Ovary (tissue), 9 donors: ENCODE measurements around the gene METTL13. TPM values are rescaled to one million over a fixed set of nuclear protein-coding genes. Genes with fewer than 3 reads are reported as not detected.

ENCODE experiments used
- DNase-seq, 5 donors: peaks; one replicate each; pipeline ENCODE4 v3.0.0-alpha.2; 2019 to 2020
- H3K27ac ChIP-seq, 2 donors: fragments of 200-600 bp; one replicate each; pipeline versions ENCODE4 v1.5.1 to v1.8.0; 2019 to 2022
- H3K27me3 ChIP-seq: fragments of 200-600 bp; one replicate; pipeline ENCODE4 v1.8.0; 2022
- H3K36me3 ChIP-seq: fragments of 200-600 bp; sonication (generic); one replicate; pipeline ENCODE4 v1.5.1; 2019
- H3K4me1 ChIP-seq: one replicate; pipeline ENCODE4 v1.8.1; 2013; ENCODE audit warnings: mild to moderate bottlenecking, moderate library complexity; ENCODE audit not compliant: insufficient read depth
- H3K4me3 ChIP-seq: fragments of 200-600 bp; sonication (generic); one replicate; pipeline ENCODE4 v1.5.1; 2017
- H3K9me3 ChIP-seq, 2 donors: fragments of 200-600 bp in 1 of 2; sonication (generic) in 1 of 2; one replicate each; pipeline versions ENCODE4 v1.5.1 to v1.8.1; 2013 to 2019; ENCODE audit warnings: mild to moderate bottlenecking in 1 of 2, moderate library complexity in 1 of 2
- CTCF ChIP-seq, 3 donors: fragments of 450-650 bp in 2 of 3; fragments of 200-600 bp in 1 of 3; IDR thresholded peaks; one replicate each; pipeline versions ENCODE4 v1.5.1 to v1.8.0; 2016 to 2022; ENCODE audit warnings: antibody characterized with exemption in 3 of 3, mild to moderate bottlenecking in 1 of 3
- EP300 ChIP-seq: sonication (generic); formaldehyde crosslinking; IDR thresholded peaks from one replicate; pipeline ENCODE4 v1.6.1; 2017; ENCODE audit warnings: antibody characterized with exemption
- POLR2A ChIP-seq: fragments of 450-650 bp; IDR thresholded peaks from one replicate; pipeline ENCODE4 v1.6.1; 2017; ENCODE audit warnings: antibody characterized with exemption, mild to moderate bottlenecking, moderate library complexity
- WGBS, 3 donors: extraction: QIAGEN DNeasy Blood & Tissue Kit in 1 of 3; methylation state at CpG; one replicate each; pipeline versions ENCODE4 v1.1.5 to v1.1.7; 2013 to 2017; 5-methylcytosine and 5-hydroxymethylcytosine counted together
- intact Hi-C, 4 donors: fragments of 100-400 bp; cut with DNase I; formaldehyde crosslinking; loops; one replicate each; pipeline versions ENCODE4 v1.11.0 to v1.15.1; 2022 to 2023
- polyA plus RNA-seq, 2 donors: library from polyadenylated mRNA; stranded (reverse); fragments of 200-250 nt in 1 of 2; fragments of 350-450 nt in 1 of 2; fragmentation: Illumina TruSeq in 1 of 2; extraction: RNeasy Lipid Tissue Mini Kit (QIAGEN cat#74804) in 1 of 2; gene quantifications; one replicate each; pipeline ENCODE4 v1.2.3, GENCODE V29; 2013 to 2014
- total RNA-seq, 7 donors: library from RNA; depleted of rRNA in 2 of 7; stranded (reverse); fragments of >200 nt in 2 of 7; fragmentation: NEBNext Ultra II Directional in 3 of 7; extraction: Animal tissue kit (Norgen Biotek cat#: 25700) in 3 of 7; gene quantifications; one replicate each; pipeline versions ENCODE4 v1.1.0 to v1.2.4, GENCODE V29; 2016 to 2023
- donor health status: DM: no; HTN: no; CAD: no; lungs with moderate emphysema.
- donor health status: DM: no; HTN: no; CAD: no.
- donor health status: Bipolar disorder and iron deficiency.
- donor health status: DM: yes; HTN: yes; CAD: no.
- donor health status: DM: no; HTN: no; CAD: no.
- donor health status: DM: yes; HTN: yes; CAD: no.

METTL13 gene
- total and polyA plus RNA-seq, 9 donors, result 9.1 to 29.1 (median 19.1) TPM

GRCh38 chr1:171769754-171770153 is 11.7 kb upstream of the METTL13 start:
- intact Hi-C loops, result no loop called here

GRCh38 chr1:171772312-171772711 is 9.1 kb upstream of the METTL13 start:
- 90 to 94% (median 94%) methylated on average over 2 of the region's 2 CpGs for WGBS, 3 donors
- TF ChIP-seq EP300, result no peak
- intact Hi-C loops, result no loop called here
- Histone ChIP-seq H3K27me3 (no peaks in the 10 kb centered on the region), H3K4me1 (no peaks in the 10 kb centered on the region), H3K27ac (no peak overlapping the region), H3K36me3 (no peaks in the 10 kb centered on the region), H3K9me3 (no peaks in the 10 kb centered on the region), H3K4me3 (no peak overlapping the region)
- no peak for DNase-seq

More at GRCh38 chr1:171769754-171770153, 11.7 kb upstream of the METTL13 start:
- no peak for TF ChIP-seq EP300
- TF ChIP-seq CTCF (IDR thresholded peaks at IDR 0.05), result no peak
- no peak for TF ChIP-seq POLR2A
- Histone ChIP-seq H3K27ac (no peak overlapping the region), H3K36me3 (no peaks in the 10 kb centered on the region), H3K27me3 (no peaks in the 10 kb centered on the region), H3K4me3 (no peak overlapping the region), H3K4me1 (no peaks in the 10 kb centered on the region), H3K9me3 (no peaks in the 10 kb centered on the region)
- WGBS, 3 donors, result 83 to 87% (median 83%) methylated on average over 1 of the region's 1 CpG
- no peak for DNase-seq

- Histone ChIP-seq H3K4me3 (peak overlapping the region; percentile 33), H3K27me3 (no peaks in the 10 kb centered on the region), H3K36me3 (no peaks in the 10 kb centered on the region), H3K4me1 (peaks cover 12% of the 10 kb centered on the region), H3K9me3 (no peaks in the 10 kb centered on the region), H3K27ac (peak overlapping the region in 1 of 2 donors; percentile 75)
- WGBS, 3 donors, result 29 to 31% (median 30%) methylated on average over 11 of the region's 11 CpGs
- TF ChIP-seq EP300, result no peak
- peak in 1 of 3 donors; percentile 24 for TF ChIP-seq CTCF (IDR thresholded peaks at IDR 0.05)
- intact Hi-C loops, result loop anchor here in 2 of 4 donors (2.0 to 5.0 kb wide), 2 partner anchors 38 kb away; partner anchors contain the start of gene VAMP4 (in 2 of the 2)
- DNase-seq, result peak in 2 of 5 donors; percentile 35 to 39
These were observed 781 bp upstream of the METTL13 start for GRCh38 chr1:171780583-171781175.

GRCh38 chr1:171783816-171784530 is 2.5 kb downstream of the METTL13 start:
- no peak overlapping the region for H3K27ac ChIP-seq
- TF ChIP-seq POLR2A (no peak), EP300 (no peak)
- no peak overlapping the region for H3K4me3 ChIP-seq
- WGBS, 3 donors, result 89 to 93% (median 92%) methylated on average over 21 to 25 of the region's 25 CpGs
- H3K27me3 ChIP-seq, result no peaks in the 10 kb centered on the region
- intact Hi-C loops, result loop anchor here in 1 of 4 donors (5.0 kb wide), 1 partner anchor 42 kb away; the partner anchor contains the start of gene VAMP4
- H3K9me3 ChIP-seq, result no peaks in the 10 kb centered on the region
- H3K36me3 ChIP-seq, result no peaks in the 10 kb centered on the region
- DNase-seq, result no peak
- H3K4me1 ChIP-seq, result peaks cover 12% of the 10 kb centered on the region

GRCh38 chr1:171784784-171785183 is 3.3 kb downstream of the METTL13 start:
- Histone ChIP-seq H3K27me3 (no peaks in the 10 kb centered on the region), H3K9me3 (no peaks in the 10 kb centered on the region), H3K27ac (no peak overlapping the region), H3K36me3 (no peaks in the 10 kb centered on the region), H3K4me1 (peaks cover 12% of the 10 kb centered on the region), H3K4me3 (no peak overlapping the region)
- intact Hi-C loops, result loop anchor here in 1 of 4 donors (5.0 kb wide), 1 partner anchor 42 kb away; the partner anchor contains the start of gene VAMP4
- TF ChIP-seq POLR2A, result no peak
- no peak for TF ChIP-seq EP300
- no peak for TF ChIP-seq CTCF (IDR thresholded peaks at IDR 0.05)
- no peak for DNase-seq
